Kidney epithelial cell (primary cell): ENCODE results near the gene RCC1. TPM values are rescaled to one million over a fixed set of nuclear protein-coding genes. Genes with fewer than 3 reads are reported as not detected.
A peak's percentile ranks its signal among the peaks of the same experiment; 100 is the strongest.

ENCODE experiments used
- DNase-seq: peaks from one replicate; pipeline ENCODE4 v3.0.0-alpha.2; 2010; ENCODE audit warnings: low read depth
- H3K27me3 ChIP-seq: 2 replicates; pipeline ENCODE4 v1.6.0; 2011; ENCODE audit warnings: low read length; ENCODE audit not compliant: control insufficient read depth, insufficient read depth
- H3K36me3 ChIP-seq: 2 replicates; pipeline ENCODE4 v1.5.1; 2011; ENCODE audit warnings: low read length; ENCODE audit not compliant: control insufficient read depth, insufficient read depth
- H3K4me3 ChIP-seq: 2 replicates; pipeline ENCODE4 v1.5.1; 2011; ENCODE audit warnings: low read depth, mild to moderate bottlenecking, control low read depth, low read length
- CTCF ChIP-seq: IDR thresholded peaks from 2 replicates; pipeline ENCODE4 v1.5.1; 2011; ENCODE audit warnings: mild to moderate bottlenecking, moderate library complexity, low read length, control low read depth, inconsistent platforms; ENCODE audit not compliant: insufficient read depth, poor library complexity, severe bottlenecking
- total RNA-seq: library from RNA; depleted of rRNA; stranded (reverse); fragments of >200 nt; gene quantifications from 2 replicates; pipeline ENCODE4 v1.2.3, GENCODE V29; 2015

RCC1 gene
- total RNA-seq, 1 donor from 2014 or later = 45.2 TPM

DNA sequence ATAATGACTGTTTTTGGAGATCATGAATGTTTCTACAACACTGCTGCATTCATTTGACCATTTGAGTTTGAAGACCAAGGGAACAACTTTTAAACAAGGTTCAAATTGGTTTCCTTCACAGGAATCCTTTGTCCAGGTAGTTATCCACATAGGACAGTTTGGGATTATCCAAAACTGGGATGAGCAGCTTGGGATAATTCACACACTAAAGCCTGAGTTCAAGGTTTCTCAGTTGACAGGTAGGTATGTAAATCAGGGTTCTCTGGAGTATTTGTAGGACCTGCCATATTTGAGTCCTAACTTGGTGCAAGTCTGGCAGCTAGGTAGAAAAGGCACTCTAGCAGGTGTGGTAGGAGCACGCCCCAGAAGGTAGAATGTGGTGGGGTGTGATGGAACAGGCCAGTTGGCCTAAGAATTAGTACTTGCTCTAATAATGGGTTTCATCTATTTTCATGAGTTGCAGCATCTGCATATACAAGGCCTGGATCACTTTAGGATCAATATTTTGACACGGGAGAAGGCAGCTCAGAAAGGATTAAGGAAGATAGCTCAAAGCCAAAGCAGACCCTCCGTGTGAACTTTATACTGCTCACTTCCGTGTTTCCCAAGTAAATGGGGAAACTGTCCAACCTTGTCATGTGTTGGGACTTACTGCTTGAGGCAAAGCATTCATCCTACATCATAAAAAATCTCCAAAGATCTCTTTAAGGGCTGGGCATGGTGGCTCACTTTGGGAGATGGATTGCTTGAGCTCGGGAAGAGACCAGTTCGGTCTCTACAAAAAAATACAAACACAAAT is 72.1 kb downstream of the RCC1 start:
- H3K36me3 ChIP-seq = peaks cover 1% of the 10 kb centered on the region
- TF ChIP-seq CTCF = no peak
- no peaks in the 10 kb centered on the region for H3K27me3 ChIP-seq
- H3K4me3 ChIP-seq = no peak overlapping the region
- no peak for DNase-seq

DNA sequence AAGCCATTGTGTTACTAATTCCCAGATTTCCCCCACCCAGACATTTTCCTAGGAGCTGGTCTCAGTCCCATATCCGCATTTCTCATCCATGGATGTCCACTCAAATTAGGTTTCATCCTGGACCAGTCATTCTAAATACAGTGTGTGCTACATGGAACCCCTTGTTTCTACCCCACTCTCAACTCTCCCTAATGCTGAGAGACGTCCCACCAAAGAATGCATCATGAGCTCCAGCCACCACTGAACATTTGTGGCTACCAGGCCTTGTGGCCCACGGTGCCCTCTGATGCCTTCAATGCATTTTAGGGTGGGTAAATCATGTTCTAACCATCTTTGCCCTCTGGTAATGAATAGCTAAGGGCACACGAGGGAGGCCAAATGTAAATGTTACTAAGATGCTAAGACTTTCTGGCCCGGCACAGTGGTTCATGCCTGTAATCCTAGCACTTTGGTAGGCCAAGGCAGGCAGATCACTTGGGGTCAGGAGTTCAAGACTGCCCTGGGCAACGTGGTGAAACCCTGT is 72.9 kb downstream of the RCC1 start:
- H3K4me3 ChIP-seq = no peak overlapping the region
- DNase-seq = no peak
- peaks cover 1% of the 10 kb centered on the region for H3K36me3 ChIP-seq
- TF ChIP-seq CTCF = no peak
- H3K27me3 ChIP-seq = no peaks in the 10 kb centered on the region

GRCh38 chr1:28579401-28579800 is 73.6 kb downstream of the RCC1 start:
- H3K4me3 ChIP-seq = peak overlapping the region; percentile 18
- H3K36me3 ChIP-seq = peaks cover 1% of the 10 kb centered on the region

DNA sequence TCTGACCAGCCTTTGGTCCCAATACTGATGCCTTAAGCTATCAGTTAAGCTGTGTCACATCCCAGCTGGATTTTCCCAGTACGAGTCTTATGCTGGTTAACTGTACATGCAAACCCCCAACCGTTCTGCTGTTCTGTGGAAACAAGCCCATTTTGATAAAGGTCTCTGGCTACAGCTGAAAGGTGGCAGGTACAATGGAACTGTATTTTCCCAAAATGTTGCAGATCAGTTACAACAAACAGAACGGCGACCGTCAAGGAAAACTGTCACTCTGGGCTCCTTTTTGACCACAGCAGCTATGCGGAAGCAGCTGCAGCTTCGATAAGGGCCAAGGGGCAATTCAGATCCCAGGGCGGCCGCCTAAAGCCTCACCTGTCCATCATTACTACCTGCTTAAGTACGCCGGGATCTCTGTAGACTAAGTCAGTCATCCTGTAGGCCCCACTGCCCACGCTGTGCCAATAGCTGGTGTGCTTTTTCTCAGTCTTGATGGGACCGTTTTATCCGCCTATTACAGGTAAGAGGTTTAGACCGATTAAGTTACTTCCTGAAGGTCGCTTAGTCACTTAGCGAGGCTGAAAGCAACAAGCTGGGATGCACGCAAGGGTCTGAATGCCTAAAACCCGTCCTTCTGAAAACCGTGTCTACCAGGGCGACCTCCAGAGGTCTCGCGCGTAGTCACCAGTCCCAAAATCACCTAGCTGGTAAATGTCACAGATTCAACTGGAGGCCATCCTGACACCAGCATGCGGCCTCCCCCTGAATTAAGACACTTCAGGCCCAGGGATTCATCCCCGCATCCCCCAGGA is 75.1 kb downstream of the RCC1 start:
- Histone ChIP-seq H3K36me3 (peaks cover 1% of the 10 kb centered on the region), H3K27me3 (no peaks in the 10 kb centered on the region), H3K4me3 (peak overlapping the region; percentile 76)
- no peak for DNase-seq
- TF ChIP-seq CTCF = peak; percentile 22

More at GRCh38 chr1:28579401-28579800, 73.6 kb downstream of the RCC1 start:
- H3K27me3 ChIP-seq = no peaks in the 10 kb centered on the region
- no peak for TF ChIP-seq CTCF
- DNase-seq = no peak

DNA sequence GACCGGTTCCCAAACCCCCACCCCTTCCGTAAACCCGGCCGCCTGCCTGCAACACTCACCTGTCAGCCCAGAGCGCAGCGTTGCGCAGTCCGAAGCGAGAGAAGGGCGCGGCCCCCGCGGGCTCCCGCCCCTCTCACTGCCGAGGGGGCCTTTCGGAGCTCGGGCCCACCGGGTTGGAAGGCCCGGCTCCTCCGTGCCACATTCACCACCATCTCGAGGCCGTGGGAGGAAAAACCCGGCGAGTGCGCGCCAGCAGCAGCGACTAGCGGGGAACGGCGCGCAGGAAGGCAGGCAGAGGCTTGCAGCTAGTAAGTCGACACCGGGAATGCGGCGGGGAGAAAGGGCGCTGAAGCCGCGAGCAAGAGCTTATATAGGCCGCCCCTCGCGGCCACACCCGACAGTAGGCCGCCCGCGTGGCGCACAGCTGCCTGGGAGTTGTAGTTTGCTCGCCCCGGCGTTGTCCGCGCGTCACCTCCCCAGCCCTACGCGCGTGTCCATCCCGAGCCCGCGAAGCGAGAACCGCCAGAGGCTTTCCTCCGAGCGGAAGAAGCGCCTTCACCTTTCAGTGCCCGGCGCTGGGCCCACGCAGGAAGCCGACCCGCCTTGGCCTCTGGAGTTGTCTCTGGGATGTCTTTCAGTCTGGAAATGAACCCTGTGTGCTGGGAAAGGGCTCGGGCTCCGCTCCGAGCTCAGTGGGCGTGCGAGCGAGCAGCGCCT is 75.8 kb downstream of the RCC1 start:
- Histone ChIP-seq H3K27me3 (no peaks in the 10 kb centered on the region), H3K36me3 (peaks cover 1% of the 10 kb centered on the region), H3K4me3 (peak overlapping the region; percentile 76)
- DNase-seq = peak; percentile 72
- TF ChIP-seq CTCF = no peak
